Measurements from ENCODE around the gene ADAD2.
"Not testable (repeated sequence)": the region's sequence is repeated elsewhere in the genome, so short reads cannot be mapped to it uniquely, and the experiment has no call there.

DNA sequence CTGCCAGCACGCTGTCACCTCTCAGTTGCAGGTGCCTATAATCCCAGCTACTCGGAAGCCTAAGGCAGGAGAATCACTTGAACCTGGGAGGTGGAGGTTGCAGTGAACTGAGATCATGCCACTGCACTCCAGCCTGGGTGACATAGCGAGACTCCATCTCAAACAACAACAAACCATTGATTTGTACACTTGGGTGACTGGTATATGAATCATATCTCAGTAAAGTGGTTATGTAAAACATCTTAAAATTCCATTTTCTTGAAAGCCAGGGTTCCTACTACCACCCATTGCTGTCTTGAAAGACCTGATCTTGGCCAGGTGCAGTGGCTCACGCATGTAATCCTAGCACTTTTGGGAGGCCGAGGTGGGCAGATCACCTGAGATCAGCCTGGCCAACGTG is 14.2 kb downstream of the ADAD2 start:
- TF ChIP-seq, protein P1, sequence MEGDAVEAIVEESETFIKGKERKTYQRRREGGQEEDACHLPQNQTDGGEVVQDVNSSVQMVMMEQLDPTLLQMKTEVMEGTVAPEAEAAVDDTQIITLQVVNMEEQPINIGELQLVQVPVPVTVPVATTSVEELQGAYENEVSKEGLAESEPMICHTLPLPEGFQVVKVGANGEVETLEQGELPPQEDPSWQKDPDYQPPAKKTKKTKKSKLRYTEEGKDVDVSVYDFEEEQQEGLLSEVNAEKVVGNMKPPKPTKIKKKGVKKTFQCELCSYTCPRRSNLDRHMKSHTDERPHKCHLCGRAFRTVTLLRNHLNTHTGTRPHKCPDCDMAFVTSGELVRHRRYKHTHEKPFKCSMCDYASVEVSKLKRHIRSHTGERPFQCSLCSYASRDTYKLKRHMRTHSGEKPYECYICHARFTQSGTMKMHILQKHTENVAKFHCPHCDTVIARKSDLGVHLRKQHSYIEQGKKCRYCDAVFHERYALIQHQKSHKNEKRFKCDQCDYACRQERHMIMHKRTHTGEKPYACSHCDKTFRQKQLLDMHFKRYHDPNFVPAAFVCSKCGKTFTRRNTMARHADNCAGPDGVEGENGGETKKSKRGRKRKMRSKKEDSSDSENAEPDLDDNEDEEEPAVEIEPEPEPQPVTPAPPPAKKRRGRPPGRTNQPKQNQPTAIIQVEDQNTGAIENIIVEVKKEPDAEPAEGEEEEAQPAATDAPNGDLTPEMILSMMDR (IDR thresholded peaks at IDR 0.05): not testable (repeated sequence)
- not testable (repeated sequence) for TF ChIP-seq POLR2A (IDR thresholded peaks at IDR 0.05)
